Stimulated activated CD4-positive, alpha-beta T cell treated with anti-CD3 and anti-CD28 coated beads, Interleukin-1b, Interleukin-23, amount 100 ng/mL, for 24 hours (primary cell): Measurements from ENCODE around the gene OGFOD3.
A peak's percentile ranks its signal among the peaks of the same experiment; 100 is the strongest.
"Not testable (repeated sequence)": the region's sequence is repeated elsewhere in the genome, so short reads cannot be mapped to it uniquely, and the experiment has no call there.

Source experiments
- DNase-seq, 4 experiments: peaks; one replicate each; pipeline ENCODE4 v3.0.0-alpha.2; 2020; ENCODE audit warnings: low read depth in 4 of 4, low spot score in 1 of 4

Gene OGFOD3

GRCh38 chr17:82356845-82357355 lies 61.5 kb downstream of the OGFOD3 start:
- no peak for DNase-seq

- DNase-seq = no peak
These were observed 62.5 kb downstream of the OGFOD3 start for GRCh38 chr17:82355770-82356427.

DNA sequence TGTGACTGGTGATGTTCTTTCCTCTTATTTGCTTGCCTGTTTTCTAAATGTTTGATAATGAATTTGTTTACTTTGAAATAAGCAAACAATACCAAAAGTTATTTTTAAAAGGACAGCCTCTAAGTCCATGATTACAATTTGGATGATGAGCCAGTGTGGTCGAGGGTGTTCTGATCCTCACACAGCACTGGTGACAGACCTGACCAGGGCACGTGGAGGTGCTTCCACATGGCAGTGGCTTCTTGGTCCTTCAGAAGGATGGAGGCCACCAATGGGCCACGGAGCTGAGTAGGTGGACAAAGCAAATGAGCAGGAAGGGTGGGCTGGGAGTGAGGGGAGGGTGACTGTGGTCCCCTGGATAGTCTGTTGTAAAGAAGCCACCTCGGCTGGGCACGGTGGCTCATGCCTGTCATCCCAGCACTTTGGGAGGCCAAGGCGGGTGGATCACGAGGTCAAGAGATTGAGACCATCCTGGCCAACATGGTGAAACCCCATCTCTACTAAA lies 63.5 kb downstream of the OGFOD3 start:
- no peak for DNase-seq

DNA sequence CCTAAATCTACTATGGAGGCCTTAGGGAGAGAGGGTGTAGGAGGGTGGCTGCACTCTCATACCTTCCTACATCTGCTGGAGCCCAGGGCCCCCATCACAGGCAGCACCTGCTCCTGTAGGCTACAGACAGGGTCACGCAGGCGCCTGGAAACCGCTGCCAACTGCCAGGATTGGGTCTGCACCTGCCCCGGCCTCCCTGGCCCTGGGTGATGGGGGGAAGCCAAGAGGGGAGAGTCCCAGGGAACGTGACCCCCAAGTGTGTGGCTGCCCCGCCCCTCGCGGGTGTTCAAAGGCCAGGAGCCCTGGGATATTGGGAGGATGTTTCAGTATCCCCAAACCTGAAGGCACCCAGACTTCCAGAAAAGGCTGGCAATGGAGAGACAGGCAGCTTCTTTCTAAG lies 64.9 kb downstream of the OGFOD3 start:
- DNase-seq = no peak

DNA sequence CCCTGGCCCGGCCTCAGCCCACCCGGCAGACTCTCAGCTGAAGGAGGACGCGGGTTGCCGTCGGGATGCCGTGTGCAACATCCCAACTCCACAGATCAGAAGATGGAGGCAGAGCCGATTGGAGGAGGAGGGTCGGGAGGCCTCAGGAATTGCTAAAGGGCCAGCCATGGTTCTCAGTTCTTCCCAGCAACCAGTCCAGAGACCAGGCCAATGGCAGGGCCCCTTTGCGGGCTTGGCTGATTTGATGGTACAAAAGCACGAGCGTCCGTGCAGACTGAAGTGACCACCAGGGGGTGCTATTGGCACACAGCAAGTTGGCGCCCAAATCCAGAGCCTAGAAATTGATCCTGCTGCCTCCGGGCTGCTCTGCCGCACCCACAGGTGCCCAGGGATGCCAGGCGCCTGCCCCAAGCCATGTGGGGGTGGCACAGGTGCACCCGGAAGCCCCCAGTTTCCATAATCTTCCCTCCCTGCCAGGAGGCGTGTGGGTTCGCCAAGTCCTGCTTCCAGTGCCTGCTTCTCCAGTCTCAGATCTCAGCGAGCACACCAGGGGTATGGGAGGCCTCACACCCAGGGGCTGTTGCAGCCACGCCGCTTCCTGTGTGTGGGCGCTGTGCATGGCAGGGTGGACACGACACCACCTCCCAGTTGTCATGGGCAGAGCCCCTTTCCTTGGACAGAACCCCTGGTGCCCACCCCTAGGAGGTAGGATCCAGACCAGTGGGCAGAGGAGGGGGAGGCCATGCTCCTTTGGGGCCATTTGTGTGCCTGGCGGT lies 66.5 kb downstream of the OGFOD3 start:
- DNase-seq = peak; percentile 71 to 77 (median 74)

GRCh38 chr17:82351254-82351712 lies 67.1 kb downstream of the OGFOD3 start:
- DNase-seq = no peak

- peak in 1 of 4 experiments; percentile 38 for DNase-seq
These were observed 68.0 kb downstream of the OGFOD3 start for GRCh38 chr17:82350182-82351030.

GRCh38 chr17:82349287-82349701 lies 69.1 kb downstream of the OGFOD3 start:
- no peak for DNase-seq

GRCh38 chr17:82348866-82349265 lies 69.5 kb downstream of the OGFOD3 start:
- DNase-seq = no peak

- DNase-seq = no peak
These were observed 70.0 kb downstream of the OGFOD3 start for GRCh38 chr17:82348434-82348833.

GRCh38 chr17:82347994-82348393 lies 70.4 kb downstream of the OGFOD3 start:
- not testable (repeated sequence) for DNase-seq

DNA sequence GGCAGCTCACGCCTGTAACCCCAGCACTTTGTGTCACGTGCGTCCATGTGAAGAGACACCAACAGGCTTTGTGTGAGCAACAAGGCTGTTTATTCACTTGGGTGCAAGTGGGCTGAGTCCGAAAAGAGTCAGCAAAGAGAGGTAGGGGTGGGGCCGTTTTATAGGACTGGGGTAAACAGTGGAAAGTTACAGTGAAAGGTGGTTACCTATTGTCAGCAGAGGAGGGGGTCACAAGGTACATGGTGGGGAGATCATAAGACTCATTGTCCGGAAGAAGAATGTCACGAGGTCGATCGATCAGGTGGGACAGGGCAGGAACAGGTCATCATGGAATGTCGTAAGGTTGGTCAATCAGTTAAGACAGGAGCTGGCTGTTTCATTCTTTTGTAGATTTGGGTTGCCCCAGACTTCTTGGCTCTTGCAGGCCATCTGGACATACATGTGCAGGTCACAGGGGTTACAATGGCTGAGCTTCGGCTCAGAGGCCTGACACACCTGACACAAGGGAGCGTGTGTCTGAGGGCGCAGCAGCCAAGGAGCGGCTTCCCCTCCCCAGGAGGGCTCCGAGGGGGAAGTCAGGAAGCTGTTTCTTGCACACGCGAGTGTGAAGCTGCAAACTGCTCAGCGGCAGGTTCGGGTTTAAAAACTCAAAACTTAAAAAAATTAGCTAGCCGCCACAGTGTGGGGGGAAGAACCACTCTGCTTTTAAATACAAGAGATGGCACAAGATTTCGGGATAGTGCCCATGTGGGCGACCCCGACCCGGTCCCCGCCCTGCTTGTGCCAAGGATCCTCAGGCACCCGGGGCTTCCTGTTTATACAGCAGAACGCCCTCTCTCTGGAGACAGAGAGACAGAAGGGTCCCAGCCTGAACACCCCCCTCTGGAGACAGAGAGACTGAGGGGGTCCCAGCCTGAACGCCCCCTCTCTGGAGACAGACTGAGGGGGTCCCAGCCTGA lies 71.8 kb downstream of the OGFOD3 start:
- DNase-seq = no peak

GRCh38 chr17:82345151-82345976 lies 73.0 kb downstream of the OGFOD3 start:
- no peak for DNase-seq

- DNase-seq = no peak
These were observed 74.0 kb downstream of the OGFOD3 start for GRCh38 chr17:82344175-82344907.

DNA sequence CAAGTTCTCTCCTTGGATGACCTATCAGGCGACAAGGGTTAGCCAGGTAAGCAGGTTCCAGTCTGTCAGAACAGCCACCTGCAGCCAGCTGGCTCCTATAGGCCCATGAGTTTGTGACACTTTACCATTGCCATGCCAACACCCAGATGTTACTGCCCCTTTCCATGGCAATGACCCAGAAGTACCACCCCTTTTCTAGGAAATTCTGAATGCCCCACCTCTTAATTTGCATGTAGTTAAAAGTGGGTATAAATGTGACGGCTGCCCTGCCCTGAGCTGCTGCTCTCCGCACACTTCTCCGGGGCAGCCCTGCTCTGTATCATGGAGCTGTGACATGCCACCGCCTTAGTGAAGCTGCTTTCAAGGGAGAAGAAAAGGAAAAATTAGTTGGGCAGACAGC lies 74.8 kb downstream of the OGFOD3 start:
- no peak for DNase-seq

- no peak for DNase-seq
These were observed 75.9 kb downstream of the OGFOD3 start for GRCh38 chr17:82342361-82343079.

DNA sequence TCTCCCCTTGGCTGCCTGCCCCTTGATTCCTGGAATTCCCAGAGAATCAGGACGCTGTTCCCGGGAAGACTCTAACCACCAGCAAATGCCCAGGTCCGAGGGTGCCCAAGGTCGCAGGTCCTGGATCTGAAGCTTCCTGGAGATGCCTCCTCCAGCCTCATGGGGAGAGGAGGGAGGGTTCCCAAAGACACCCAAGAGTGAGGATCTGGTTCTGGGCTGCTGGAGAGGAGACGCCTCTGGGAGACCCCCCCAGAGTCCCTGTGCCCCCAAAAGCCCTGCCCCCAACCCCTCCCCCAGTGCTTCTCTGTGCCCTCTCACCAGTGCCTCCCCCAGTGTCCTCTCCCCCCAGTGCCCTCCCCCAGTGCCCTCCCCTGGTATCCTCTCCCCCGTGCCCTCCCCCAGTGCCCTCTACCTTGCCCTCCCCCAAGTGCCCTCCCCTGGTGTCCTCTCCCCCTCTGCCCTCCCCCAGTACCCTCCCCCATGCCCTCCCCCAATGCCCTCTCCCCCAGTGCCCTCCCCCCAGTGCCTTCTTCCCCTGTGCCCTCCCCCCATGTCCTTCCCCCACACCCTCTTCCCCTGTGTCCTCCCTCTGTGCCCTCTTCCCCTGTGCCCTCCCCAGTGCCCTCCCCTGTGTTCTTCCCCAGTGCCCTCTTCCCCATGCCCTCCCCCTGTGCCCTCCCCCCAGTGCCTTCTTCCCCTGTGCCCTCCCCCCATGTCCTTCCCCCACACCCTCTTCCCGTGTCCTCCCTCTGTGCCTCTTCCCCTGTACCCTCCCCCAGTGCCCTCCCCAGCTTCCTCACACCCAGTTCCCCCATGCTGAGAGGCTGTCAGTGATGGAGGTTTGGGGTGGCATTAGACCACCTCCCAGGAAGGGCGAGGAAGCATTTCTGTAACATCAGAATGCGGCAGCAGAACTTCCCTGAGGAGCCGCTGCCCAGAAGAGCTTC lies 78.5 kb downstream of the OGFOD3 start:
- no peak for DNase-seq
